G401.6 (cell line): ENCODE measurements around the gene COPB1.
A peak's percentile ranks its signal among the peaks of the same experiment; 100 is the strongest.

ENCODE experiments used
- FAIRE-seq: peaks from 2 replicates; lab custom pipeline; 2012; peaks lifted over from hg19 to GRCh38; lab: Jason Lieb, UNC

Gene COPB1

DNA sequence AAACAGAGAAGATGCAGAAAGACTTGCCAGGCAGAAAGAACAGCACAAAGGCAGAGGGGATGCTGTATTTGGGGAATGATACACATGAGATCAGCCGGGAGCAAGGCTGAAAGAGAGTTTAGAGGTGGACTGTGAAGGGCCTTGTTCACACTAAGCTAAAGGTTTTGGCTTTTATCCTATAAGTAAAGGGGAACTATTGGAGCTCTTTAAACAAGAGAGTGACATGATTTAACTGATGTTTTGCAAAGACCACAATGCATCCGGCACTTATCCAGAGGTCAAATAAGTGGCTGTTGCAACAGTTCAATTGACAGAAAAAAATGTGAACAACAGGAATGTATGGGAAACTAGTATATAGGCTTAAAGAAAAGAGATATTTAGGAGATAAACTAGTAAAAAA, 76.0 kb downstream of the COPB1 start:
- FAIRE-seq, result no peak

DNA sequence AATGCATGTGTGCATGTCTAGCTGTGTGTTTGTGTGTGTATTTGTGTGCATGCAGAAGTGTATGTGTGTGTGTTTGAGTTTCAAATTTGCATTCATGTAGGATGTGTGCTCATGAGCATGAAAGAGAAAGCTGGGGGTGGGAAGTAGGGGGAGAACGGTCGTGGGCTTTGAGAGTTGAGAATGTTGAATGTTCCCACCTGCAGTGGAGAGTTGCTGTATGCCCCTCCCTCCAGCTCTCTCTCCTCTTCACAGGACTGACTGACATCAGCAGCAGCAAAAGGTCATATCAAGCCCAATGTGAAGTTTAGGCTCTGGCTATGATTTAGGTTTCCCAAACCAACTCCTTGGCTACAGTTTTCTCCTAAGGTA, 76.8 kb downstream of the COPB1 start:
- FAIRE-seq, result no peak

DNA sequence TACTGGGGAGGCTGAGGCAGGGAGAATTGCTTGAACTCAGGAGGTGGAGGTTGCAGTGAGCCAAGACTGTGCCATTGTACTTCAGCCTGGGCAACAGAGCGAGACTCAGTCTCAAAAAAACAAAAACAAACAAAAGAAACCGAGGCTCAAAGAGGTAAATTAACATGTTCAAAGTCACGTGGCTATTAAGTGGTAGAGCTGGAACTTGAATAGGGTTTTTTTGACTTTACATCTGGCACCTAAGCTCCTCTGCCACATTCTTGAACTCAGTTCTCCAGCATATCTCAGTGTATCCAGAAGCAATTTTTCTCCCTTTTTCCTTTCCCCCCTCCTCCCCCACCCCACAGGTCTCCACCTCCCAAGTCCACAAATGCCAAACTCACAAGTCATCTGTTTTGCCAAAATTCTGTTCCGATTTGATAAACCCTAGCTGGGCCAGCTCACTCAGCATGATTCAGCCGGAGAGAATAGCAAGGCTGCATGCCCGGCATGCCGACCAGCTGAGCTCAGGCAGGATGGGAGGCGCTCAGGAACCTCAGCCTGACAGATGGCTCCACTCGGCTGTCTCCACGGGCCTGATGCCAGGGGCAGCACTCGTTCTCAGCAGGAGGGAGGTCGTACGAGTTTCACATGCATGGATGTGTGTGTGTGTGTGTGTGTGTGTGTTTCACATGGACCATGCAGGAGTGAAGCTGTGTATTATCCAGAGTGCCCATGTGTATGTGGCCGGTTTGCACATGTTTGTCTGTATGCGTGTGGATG, 77.4 kb downstream of the COPB1 start:
- peak; percentile 39 for FAIRE-seq

DNA sequence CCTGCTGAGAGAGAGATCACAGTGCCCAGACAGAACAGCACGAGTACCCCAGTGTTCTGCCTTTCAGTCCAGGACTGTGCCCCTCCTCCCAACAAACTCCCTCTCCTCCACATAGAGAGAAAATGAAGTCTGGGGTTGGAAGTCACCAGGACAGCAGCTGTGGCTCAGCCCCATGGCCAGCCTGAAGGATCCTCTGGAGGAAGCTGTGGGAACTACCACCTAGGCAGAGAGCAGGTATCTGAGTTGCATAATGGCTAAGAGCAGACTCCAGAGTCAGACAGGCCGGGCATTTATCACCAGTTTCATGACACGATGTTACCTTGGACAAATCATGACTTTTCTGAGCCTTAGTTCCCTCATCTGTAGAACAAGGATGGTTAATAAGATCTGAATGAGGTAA, 79.4 kb downstream of the COPB1 start:
- no peak for FAIRE-seq

DNA sequence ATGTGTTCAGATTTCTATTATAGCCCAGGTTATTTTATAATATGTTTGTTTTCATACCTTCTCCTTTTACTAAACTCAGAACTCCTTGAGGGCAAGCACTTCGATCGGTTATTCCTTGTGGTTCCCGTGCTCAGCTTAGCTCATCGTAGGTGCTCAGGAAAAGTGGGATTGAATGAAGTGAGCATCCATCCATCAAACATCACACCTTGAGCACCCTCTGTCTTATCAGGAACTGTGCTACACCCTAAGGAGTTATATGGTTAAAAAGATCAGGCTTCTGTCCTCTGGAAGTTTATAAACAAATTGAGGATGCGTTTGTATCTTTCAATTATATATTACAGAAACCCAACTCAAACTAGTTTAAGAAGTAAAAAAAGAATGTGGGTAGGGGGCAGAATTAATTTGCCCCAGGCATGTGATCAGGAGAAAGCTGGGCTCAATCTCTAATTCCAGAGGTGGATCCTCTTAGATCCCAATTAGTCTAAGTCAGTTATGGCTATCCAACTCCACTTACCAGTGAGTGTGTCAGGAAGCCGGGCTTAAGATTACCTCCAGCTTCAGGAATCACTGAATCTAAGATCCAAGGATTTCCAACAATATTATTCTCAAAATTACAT, 80.7 kb downstream of the COPB1 start:
- FAIRE-seq, result peak; percentile 86

DNA sequence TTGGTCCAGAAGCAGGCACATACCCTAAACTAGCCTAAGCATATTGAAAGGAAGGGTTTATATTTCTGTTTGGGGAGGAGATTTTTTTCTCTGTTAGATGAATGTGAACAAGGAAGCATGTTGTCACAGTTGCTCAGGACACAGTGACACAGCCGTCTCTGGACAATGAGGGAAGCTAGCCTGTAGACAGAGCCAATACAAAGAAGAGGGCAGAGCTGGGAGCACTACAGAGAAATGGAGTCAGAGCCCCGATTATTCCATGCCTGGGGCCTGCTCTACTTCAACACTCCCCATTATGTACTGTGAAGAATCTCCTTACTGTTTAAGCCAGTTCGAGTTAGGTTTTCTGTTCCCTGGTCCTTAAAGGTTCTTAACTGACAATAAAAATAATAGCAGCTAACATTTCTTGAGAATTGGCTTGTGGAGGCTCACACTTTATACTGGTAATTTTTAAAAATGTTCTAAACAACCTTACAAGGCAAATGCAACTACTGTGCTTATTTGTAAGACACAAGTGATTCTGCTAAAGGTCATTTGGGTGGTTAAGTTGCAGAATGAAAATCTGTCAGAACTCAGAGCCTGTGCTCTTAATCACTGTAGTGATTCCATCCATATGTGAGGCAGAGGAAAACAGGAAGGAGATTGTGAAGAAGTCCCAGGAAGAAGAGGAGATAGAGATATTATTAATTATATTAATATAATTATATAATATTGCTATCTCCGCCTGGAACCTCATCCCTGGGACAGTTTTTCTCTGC, 81.8 kb downstream of the COPB1 start:
- FAIRE-seq, result no peak

DNA sequence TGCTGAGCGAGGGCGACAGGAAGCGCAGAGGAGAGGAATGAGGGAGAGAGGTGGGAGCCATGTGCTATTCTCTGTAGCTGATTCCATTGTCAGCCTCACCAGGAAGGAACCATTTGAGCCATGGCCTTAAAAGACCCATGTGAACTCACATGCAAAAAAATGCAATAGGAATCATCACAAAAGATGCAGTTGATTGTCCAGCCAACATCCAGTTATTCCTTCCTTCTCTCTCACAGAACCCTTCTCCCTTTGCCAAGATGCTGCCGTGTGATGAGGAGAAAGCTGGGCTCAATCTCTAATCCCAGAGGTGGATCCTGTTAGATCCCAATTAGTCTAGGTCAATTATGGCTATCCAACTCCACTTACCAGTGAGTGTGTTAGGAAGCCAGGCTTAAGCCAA, 82.4 kb downstream of the COPB1 start:
- no peak for FAIRE-seq

DNA sequence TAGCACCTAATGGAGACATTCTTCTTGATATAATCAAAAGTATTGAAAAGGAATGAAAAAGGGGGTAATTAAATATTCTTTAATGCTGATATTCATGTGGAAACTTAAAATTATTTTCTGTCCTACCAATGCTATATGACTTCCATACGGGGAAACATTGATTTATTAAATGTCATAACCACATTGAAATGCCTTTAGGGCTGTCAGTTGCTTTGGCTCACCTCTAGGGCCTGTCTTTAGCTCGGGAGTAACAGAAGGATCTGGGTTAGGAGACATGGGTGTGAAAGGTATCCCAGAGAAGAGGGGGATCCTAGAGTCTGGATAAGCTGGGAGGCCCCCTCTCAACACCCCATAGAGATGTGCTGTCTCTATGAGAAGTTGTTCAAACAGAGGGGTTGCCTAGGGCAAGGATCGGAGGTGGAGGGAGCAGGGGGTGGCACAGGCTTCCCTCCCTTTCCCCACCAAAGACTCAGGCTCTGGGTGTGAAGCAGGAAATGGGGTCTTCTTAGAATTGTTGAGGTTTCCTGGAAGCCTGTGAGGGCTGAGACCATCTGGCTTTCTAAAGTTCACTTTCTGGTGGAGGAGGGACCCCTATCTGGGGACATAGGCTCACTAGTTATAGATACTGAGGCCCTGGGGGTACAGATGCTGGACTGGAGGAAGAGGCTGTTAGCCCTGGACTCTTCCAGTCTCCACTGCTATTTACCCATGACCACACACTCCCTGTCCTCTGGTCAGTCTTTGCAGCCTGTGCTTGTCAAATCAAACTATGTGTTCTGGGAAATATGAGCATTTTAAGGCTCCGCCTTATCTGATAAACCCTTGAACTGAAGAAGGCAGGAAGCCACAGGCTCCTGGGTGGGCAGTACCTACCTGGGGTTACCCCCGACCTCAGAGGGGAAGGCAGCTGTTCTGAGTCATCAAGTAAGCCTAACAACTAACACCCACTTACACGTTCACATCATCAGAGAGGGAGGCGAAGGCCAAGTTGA, 84.8 kb downstream of the COPB1 start:
- FAIRE-seq, result no peak

DNA sequence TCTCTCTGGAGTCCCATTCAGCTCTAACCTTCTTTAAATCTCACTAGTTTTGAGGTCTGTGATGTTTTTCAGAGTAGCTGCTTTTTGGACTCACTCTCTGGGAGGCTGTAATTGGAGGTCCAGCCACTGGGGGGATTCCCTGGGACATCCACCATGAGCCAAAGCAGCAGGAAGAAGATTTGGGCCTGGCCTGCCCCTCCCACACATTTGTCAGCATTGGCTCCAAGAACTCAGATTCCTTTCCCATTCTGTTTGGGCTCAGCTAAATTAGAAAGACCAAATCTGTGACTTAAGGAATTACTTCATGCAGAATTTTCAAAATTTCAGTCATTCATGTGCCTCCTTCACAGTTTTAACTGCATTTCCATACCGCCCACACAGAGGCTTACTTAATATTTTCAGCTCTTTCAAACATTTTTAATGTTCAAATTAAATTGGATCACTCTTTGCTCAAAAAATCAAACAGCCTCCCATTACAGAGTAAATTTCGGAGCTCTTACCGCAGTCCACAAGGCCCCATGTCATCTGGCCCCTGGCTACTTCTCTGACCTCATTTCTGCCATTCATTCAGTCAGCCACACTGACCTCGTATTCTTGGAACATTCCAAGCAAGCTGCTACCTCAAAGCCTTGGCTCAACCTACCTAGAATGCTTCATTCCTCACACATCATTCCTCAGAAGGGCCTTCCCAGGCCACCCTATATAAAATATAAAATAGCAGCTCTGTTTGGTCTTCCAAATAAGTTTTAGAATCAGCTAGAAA, 86.1 kb downstream of the COPB1 start:
- no peak for FAIRE-seq

DNA sequence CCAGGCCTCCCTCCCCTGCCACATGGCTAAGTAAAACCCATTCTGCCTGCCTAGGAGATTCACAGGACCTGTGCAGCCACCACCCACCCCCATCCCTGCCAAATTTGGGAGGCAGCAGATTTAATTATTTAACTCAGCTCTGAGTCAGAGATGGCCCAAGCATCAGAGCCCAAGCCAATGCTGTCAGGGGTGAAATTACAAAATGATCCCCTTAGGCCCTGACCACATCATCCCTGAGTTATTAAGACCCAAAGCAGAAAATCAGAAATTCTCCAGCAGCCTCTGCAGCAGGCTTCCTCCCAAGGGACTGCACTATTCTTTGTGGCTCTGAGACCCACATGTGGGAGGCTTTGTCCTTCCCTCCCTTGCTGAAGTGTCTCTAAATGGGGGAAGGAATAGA, 87.8 kb downstream of the COPB1 start:
- no peak for FAIRE-seq

DNA sequence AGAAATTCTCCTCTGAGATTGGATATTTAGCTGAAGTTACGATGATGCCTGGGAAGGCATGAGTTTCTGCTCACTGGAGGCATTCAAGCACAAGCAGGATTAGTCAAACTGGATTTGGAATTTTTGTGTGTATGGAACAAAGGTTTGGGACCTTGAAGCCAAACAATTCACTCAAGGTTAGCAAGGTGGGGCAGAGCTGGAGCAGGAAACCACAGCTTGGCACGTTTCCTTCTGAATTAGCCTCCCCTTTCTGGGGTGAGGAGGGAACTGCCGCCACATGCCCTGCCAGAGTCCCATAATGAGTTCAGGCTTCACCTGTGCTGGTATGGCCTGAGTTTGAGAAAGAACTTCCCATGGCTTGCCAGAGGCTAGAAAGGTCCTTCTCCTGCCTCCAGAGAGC, 89.7 kb downstream of the COPB1 start:
- FAIRE-seq, result no peak

DNA sequence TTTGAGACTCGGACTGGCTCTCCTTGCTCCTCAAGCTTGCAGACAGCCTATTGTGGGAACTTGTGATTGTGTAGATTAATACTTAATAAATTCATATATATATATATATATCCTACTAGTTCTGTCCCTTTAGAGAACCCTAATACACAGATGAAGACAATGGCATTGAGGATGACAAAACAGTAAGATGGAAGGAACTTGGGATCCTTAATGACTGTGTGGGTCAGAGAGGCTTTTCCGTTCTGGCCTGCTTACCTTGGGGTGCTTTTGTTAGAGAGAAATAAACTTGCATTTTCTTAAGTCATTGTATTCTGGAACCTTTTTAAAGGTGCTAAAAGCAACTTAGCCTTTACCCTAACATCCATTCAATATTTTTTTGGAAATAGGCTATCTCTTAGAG, 91.0 kb downstream of the COPB1 start:
- FAIRE-seq, result no peak
